Adrenal gland (tissue), 5 donors: ENCODE measurements around the gene NUDT17.

Experiments
- POLR2A ChIP-seq, 2 donors: fragments of 450-650 bp; IDR thresholded peaks; one replicate each; pipeline ENCODE4 v1.6.1; 2017; ENCODE audit warnings: antibody characterized with exemption in 2 of 2, mild to moderate bottlenecking in 2 of 2, moderate library complexity in 1 of 2
- TF ChIP-seq, protein P1 (sequence below), 6 experiments: fragments of 450-650 bp in 4 of 6; fragments of 200-600 bp in 2 of 6; sonication (generic) in 1 of 6; IDR thresholded peaks; 1 replicate in 5 of 6; 2 replicates in 1 of 6; pipeline versions ENCODE4 v1.5.1 to v1.8.0; 2016 to 2021; ENCODE audit warnings: antibody characterized with exemption in 6 of 6, mild to moderate bottlenecking in 2 of 6, moderate library complexity in 1 of 6
- donor health status: DM: no; HTN: no; CAD: no.

DNA sequence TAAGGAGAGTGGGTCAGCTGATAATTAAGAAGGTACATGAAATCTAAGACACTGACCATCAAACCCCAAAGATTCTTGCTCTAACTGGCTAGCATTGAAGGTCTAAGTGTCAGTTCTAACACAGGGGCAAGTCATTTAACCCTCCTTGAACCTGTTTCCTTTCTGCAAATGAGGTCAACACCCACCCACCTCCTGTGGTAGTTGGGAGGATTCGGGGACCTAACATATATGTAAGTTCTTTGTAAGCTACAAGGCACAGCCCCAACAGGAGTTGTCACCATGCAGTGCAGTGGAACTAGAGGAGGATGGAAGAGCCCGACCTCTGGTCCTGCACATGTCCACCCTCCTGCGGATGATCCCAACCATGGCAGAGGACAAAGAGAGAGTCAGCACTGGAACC lies 2.4 kb downstream of the NUDT17 start:
- TF ChIP-seq, protein P1, sequence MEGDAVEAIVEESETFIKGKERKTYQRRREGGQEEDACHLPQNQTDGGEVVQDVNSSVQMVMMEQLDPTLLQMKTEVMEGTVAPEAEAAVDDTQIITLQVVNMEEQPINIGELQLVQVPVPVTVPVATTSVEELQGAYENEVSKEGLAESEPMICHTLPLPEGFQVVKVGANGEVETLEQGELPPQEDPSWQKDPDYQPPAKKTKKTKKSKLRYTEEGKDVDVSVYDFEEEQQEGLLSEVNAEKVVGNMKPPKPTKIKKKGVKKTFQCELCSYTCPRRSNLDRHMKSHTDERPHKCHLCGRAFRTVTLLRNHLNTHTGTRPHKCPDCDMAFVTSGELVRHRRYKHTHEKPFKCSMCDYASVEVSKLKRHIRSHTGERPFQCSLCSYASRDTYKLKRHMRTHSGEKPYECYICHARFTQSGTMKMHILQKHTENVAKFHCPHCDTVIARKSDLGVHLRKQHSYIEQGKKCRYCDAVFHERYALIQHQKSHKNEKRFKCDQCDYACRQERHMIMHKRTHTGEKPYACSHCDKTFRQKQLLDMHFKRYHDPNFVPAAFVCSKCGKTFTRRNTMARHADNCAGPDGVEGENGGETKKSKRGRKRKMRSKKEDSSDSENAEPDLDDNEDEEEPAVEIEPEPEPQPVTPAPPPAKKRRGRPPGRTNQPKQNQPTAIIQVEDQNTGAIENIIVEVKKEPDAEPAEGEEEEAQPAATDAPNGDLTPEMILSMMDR (IDR thresholded peaks at IDR 0.05): no peak
- no peak for TF ChIP-seq POLR2A (IDR thresholded peaks at IDR 0.05)
